Panc1 (cell line): Measurements from ENCODE around the gene DNAAF6.

ENCODE experiments used
- CTCF ChIP-seq: fragments of 450-650 bp; IDR thresholded peaks from 2 replicates; pipeline ENCODE4 v1.5.1; 2017; ENCODE audit warnings: mild to moderate bottlenecking
- POLR2AphosphoS5 ChIP-seq: IDR thresholded peaks from 2 replicates; pipeline ENCODE4 v1.6.1; 2012; ENCODE audit warnings: mild to moderate bottlenecking, low read depth, low read length, moderate library complexity
- TCF7L2 ChIP-seq: IDR thresholded peaks from 2 replicates; pipeline ENCODE4 v1.6.1; 2011; ENCODE audit warnings: mild to moderate bottlenecking, low read depth, low read length, inconsistent platforms

GRCh38 chrX:107273795-107274194, 67.4 kb downstream of the DNAAF6 start:
- no peak for TF ChIP-seq CTCF
- TF ChIP-seq TCF7L2 = no peak
- no peak for TF ChIP-seq POLR2AphosphoS5
